ENCODE results near the gene ANKRD33B. TPM values are rescaled to one million over a fixed set of nuclear protein-coding genes. Genes with fewer than 3 reads are reported as not detected.
A peak's percentile ranks its signal among the peaks of the same experiment; 100 is the strongest.
"Not testable (repeated sequence)": the region's sequence is repeated elsewhere in the genome, so short reads cannot be mapped to it uniquely, and the experiment has no call there.

The ANKRD33B gene
- total and polyA plus RNA-seq, 5 experiments from 2014 or later = 0.06 to 1.2 (median 1.1) TPM; not detected in 2

DNA sequence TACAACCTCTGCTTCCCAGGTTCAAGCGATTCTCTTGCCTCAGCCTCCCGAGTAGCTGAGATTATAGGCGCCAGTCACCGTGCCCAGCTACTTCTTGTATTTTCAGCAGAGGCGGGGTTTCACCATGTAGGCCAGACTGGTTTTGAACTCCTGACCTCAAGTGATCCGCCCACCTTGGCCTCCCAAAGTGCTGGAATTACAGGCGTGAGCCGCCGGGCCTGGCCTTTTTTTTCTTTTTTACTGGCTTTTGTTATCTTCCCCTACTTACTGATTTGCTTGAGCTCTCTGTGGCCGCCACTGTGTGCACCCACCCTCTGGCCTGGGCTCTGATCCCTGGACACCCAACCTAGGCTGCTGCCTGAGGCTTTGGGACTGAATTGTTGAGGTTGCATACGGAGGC, 60.3 kb downstream of the ANKRD33B start:
- Mint-ChIP-seq H3K36me3 (no peaks in the 10 kb centered on the region), H3K4me1 (peaks cover 8 to 20% (median 12%) of the 10 kb centered on the region in 4 donors), H3K9me3 (peaks cover 0 to 7% (median 0%) of the 10 kb centered on the region in 9 donors), H3K4me3 (no peak overlapping the region), H3K27ac (no peak overlapping the region), H3K27me3 (peaks cover 0 to 13% (median 5%) of the 10 kb centered on the region in 5 donors)
- no peak for ATAC-seq
- POLR2A ChIA-PET = no interaction called here
- no peak for DNase-seq

DNA sequence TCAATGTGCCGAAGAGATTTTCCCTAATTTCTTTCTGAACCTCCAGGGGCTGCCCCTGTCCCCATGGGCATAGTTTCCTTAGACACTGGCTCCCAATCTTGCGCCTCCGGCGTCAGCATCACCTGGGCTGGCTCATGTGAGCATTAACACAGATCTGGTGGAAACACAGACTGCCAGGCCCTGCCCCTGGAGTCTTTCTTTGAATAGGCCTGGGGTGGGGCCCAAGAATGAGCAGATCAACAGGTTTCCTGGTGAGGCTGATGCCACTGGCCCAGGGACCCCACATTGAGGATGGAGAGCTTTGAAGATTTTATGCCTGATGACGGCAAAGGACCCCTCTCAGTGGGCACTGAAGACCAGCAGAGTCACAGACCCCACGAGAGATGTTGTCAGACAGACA, 60.8 kb downstream of the ANKRD33B start:
- Mint-ChIP-seq H3K4me3 (no peak overlapping the region), H3K36me3 (no peaks in the 10 kb centered on the region), H3K27ac (peak overlapping the region in 1 of 10 donors; percentile 22), H3K4me1 (peaks cover 8 to 23% (median 12%) of the 10 kb centered on the region in 4 donors), H3K27me3 (peaks cover 0 to 17% (median 9%) of the 10 kb centered on the region in 5 donors), H3K9me3 (peaks cover 0 to 7% (median 0%) of the 10 kb centered on the region in 9 donors)
- DNase-seq = no peak
- no peak for ATAC-seq
- POLR2A ChIA-PET = no interaction called here

DNA sequence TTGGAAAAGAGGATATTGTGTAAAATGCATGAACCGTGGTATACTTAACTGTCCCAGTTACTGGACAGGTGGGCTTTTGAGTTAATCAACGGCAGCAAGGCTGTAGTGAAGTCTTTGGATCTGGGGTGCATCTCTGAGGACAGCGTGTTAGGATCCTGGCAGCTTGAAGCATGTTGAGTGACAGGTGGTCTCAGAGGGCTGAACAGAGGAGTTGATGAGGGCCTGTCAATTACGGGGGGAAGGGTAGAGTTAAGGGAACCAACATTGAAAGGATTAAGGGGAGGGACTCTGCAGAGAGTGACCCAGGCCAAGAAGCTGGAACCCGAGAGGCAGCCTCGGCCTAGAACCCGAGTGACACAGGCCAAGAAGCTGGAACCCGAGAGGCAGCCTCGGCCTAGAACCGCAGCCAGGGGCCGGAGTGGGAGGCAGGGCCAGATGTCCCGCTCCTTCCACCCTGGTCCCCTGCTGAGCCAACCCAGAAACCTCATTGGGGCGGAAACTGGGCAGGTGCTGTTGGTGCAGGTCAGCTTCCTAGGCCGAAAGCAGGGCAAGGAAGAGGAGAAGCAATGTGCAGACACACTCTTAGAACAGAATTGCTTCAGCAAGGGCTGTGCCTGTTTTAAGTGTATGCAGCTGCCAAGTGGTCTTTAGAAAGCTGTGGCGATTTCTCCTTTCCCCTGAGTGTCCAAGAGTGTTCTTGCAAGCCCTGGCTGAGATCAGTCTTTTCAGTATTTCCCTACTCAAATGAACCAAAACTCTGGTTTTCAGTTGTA, 62.0 kb downstream of the ANKRD33B start:
- no peak for ATAC-seq
- POLR2A ChIA-PET = no interaction called here
- Mint-ChIP-seq H3K27ac (peak overlapping the region in 1 of 10 donors; percentile 49), H3K27me3 (peaks cover 0 to 19% (median 11%) of the 10 kb centered on the region in 5 donors), H3K4me1 (peaks cover 8 to 31% (median 12%) of the 10 kb centered on the region in 4 donors), H3K36me3 (no peaks in the 10 kb centered on the region), H3K4me3 (peak overlapping the region in 2 of 10 donors; percentile 9 to 39), H3K9me3 (peaks cover 0 to 6% (median 0%) of the 10 kb centered on the region in 9 donors)
- no peak for DNase-seq

DNA sequence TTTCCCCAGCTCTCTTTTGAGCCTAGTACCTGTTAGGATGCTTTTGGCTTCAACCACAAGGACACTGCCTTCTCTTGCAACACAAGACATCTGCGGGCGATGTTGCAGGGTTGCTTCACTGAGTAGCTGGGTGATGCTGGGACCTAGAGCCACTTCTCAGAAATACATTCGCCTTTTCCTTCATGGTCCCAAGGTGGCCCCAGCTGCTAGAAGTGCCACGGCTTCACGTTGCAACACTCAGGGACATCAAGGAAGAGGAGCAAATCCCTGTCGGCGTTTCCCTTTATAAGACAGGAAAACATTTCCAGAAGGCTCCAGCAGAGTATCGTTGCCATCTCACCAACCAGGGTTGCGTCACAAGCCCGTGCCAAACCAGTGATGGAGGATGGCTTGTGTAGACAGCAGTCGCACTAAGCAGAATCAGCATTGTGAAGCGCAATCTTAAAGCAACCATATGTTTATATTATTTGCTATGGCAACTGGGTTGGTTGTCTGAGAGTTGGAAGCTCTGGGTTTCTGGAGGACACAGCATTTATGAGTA, 62.7 kb downstream of the ANKRD33B start:
- no peak for ATAC-seq
- Mint-ChIP-seq H3K9me3 (no peaks in the 10 kb centered on the region), H3K4me3 (peak overlapping the region in 6 of 10 donors; percentile 41 to 90 (median 84)), H3K36me3 (no peaks in the 10 kb centered on the region), H3K27ac (no peak overlapping the region), H3K27me3 (peaks cover 0 to 19% (median 11%) of the 10 kb centered on the region in 5 donors), H3K4me1 (peaks cover 8 to 38% (median 12%) of the 10 kb centered on the region in 4 donors)
- DNase-seq = no peak
- POLR2A ChIA-PET = no interaction called here

DNA sequence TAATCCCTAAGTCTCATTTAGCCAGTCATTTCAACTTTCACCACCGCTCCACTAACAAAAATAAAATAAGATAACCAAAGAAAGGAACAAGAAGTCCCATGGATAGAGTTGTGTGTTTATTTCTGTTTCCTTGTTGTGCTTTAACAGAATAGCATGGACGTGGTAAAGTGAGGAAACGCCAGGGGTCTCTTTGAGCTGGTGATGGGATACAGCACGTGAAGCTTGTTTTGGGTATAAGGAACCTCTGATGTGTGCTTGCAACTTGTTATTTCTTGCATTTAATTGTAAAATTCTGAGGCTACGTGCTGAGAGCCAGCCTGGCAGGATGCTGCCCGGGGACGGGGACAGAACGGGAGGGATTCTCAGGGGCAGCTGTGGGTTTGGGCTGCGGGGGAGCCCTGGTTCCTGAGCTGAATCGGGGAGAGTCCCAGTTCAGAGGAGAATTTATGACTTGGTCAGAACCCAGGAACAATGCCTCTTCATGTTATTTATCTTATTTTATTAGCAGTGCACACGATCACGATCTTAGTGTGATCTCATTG, 63.4 kb downstream of the ANKRD33B start:
- POLR2A ChIA-PET = interaction anchor here (1.0 to 1.2 kb wide), 2 partner anchors 172 to 206 kb away, joined by 3 read pairs; no protein-coding TSS in a partner anchor
- Mint-ChIP-seq H3K4me1 (peaks cover 8 to 40% (median 12%) of the 10 kb centered on the region in 4 donors), H3K27ac (peak overlapping the region in 7 of 10 donors; percentile 22 to 87 (median 39)), H3K4me3 (peak overlapping the region; percentile 76 to 90 (median 85)), H3K36me3 (no peaks in the 10 kb centered on the region), H3K27me3 (peaks cover 0 to 19% (median 11%) of the 10 kb centered on the region in 5 donors), H3K9me3 (no peaks in the 10 kb centered on the region)
- DNase-seq (peak in 1 of 10 donors; percentile 10), ATAC-seq (peak; percentile 22 to 28)

DNA sequence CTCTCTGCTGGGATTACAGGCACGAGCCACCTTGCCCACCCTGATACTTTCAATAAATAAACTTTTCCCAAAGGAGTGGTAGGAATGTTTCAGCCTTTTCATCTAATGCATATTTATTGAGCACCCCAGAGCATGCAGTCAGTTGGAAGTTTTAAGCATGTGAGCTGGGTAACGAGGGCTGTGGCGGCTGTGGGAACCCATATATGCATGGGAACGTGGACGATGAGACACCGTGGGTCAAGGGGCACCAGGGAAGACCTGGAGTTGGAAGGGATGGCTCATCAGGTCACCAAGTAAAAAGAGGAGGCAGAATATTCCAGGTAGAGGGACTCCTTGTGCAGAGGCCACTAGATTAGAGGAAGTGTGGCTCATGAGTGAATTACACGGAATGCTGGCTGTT, 64.7 kb downstream of the ANKRD33B start:
- Mint-ChIP-seq H3K9me3 (no peaks in the 10 kb centered on the region), H3K27ac (peak overlapping the region in 1 of 10 donors; percentile 20), H3K4me3 (peak overlapping the region in 1 of 10 donors; percentile 84), H3K36me3 (no peaks in the 10 kb centered on the region), H3K4me1 (peaks cover 10 to 49% (median 15%) of the 10 kb centered on the region in 4 donors), H3K27me3 (peaks cover 0 to 19% (median 11%) of the 10 kb centered on the region in 5 donors)
- POLR2A ChIA-PET = no interaction called here
- DNase-seq (no peak), ATAC-seq (no peak)

DNA sequence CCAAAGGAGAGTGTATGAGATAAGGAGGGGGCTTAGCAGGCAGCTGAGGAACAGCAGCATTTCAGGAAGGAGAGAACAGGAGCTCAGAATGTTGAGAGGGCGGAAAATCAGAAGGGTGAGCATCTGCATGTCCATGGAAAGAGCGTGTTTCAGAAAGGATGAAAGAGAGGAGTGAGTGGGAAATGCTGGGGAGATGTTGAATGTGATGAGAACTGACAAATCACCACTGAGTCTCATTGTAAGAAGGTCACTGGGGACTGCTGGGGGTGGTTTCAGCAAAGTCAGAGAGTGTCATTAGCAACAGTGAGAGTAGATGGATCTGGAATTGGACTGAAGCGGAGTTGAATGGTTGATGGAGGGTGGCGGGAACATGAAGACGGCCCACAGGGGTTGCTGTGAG, 65.8 kb downstream of the ANKRD33B start:
- peak overlapping the region in 1 of 10 donors; percentile 5 for H3K4me3 Mint-ChIP-seq
- H3K27me3 Mint-ChIP-seq = peaks cover 0 to 19% (median 11%) of the 10 kb centered on the region in 5 donors
- H3K4me1 Mint-ChIP-seq = peaks cover 16 to 59% (median 23%) of the 10 kb centered on the region in 4 donors
- no peaks in the 10 kb centered on the region for H3K9me3 Mint-ChIP-seq
- no peak for DNase-seq
- no peak for ATAC-seq
- POLR2A ChIA-PET = no interaction called here
- H3K27ac Mint-ChIP-seq = no peak overlapping the region
- no peaks in the 10 kb centered on the region for H3K36me3 Mint-ChIP-seq

DNA sequence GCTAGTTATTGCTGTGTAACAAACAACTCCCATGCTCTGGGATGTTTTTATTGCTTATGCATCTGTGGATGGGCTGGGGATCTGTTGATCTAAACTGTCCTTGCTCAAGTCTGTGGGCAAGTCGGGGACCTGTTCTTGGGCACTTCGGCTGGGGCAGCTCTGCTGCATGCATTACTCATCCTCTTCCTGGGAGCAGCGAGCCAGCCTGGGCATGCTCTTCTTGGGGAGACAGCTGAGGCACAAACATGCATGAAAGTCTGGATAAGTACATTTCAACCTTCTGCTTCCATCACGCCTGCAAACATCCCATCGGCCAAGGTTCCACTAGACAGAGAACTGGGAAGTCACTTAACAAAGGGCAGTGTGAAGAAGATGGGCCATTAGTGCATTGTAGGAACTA, 66.3 kb downstream of the ANKRD33B start:
- ATAC-seq = no peak
- H3K27ac Mint-ChIP-seq = peak overlapping the region in 1 of 10 donors; percentile 81
- peaks cover 16 to 64% (median 25%) of the 10 kb centered on the region in 4 donors for H3K4me1 Mint-ChIP-seq
- H3K9me3 Mint-ChIP-seq = no peaks in the 10 kb centered on the region
- H3K27me3 Mint-ChIP-seq = peaks cover 0 to 19% (median 11%) of the 10 kb centered on the region in 5 donors
- POLR2A ChIA-PET = no interaction called here
- DNase-seq = no peak
- H3K4me3 Mint-ChIP-seq = peak overlapping the region in 1 of 10 donors; percentile 5
- no peaks in the 10 kb centered on the region for H3K36me3 Mint-ChIP-seq

DNA sequence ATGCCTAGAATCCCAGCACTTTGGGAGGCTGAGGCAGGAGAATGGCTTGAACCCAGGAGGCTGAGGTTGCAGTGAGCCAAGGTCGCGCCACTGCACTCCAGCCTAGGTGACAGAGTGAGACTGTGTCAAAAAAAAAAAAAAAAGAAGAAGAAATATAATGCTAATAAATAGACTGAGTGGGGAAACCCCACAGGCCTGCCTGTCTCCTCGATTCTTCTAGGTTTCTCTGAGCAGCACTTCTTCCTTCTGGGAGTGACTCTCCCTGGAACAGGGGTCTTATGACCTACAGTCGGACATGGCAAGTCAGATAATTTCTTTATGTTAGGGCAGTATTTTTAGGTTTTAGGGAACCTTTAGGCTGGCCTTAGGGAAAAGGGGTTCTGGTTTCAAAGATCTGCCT, 66.9 kb downstream of the ANKRD33B start:
- peaks cover 20 to 68% (median 31%) of the 10 kb centered on the region in 4 donors for H3K4me1 Mint-ChIP-seq
- H3K36me3 Mint-ChIP-seq, ATAC-seq, DNase-seq, POLR2A ChIA-PET, H3K9me3 Mint-ChIP-seq: not testable (repeated sequence)
- peak overlapping the region in 1 of 10 donors; percentile 76 for H3K4me3 Mint-ChIP-seq
- peaks cover 0 to 19% (median 11%) of the 10 kb centered on the region in 5 donors for H3K27me3 Mint-ChIP-seq
- peak overlapping the region in 2 of 10 donors; percentile 71 to 81 for H3K27ac Mint-ChIP-seq

DNA sequence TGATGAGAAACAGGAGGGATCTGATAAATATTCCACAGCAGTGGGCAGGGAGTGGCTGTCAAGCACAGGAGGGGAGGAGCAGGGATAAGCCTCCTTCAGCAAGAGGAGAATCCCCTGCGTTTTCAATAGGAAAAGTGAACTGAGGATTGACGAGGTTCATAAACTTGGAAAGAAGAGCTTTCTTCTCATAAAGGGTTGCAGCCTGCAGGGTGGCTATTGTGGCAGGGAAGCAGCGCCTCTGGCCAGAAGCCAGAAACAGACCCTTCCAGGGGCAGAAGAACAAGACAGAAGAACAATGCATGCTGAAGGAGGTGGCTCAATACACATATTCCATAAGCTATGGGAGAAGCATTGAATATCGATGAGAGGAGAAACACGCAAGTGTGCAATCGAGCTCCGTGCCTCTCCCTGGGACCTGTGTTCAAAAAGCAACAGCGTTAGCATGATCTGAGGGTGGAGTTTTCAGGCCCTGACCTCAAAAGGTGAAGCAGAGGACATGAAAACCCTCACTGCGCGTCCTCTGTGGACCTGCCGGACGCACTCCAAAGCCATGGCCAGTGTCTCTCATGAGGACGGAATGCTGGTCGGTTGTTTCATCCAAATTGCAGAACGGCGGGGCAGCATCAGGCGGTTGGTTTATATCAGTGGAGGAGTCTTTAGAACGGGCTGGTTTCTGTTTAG, 67.6 kb downstream of the ANKRD33B start:
- Mint-ChIP-seq H3K9me3 (no peaks in the 10 kb centered on the region), H3K27ac (peak overlapping the region in 6 of 10 donors; percentile 10 to 81 (median 73)), H3K4me3 (peak overlapping the region in 3 of 10 donors; percentile 19 to 76 (median 27)), H3K27me3 (peaks cover 0 to 19% (median 11%) of the 10 kb centered on the region in 5 donors), H3K4me1 (peaks cover 21 to 72% (median 31%) of the 10 kb centered on the region in 4 donors), H3K36me3 (no peaks in the 10 kb centered on the region)
- POLR2A ChIA-PET = no interaction called here
- ATAC-seq = no peak
- no peak for DNase-seq

DNA sequence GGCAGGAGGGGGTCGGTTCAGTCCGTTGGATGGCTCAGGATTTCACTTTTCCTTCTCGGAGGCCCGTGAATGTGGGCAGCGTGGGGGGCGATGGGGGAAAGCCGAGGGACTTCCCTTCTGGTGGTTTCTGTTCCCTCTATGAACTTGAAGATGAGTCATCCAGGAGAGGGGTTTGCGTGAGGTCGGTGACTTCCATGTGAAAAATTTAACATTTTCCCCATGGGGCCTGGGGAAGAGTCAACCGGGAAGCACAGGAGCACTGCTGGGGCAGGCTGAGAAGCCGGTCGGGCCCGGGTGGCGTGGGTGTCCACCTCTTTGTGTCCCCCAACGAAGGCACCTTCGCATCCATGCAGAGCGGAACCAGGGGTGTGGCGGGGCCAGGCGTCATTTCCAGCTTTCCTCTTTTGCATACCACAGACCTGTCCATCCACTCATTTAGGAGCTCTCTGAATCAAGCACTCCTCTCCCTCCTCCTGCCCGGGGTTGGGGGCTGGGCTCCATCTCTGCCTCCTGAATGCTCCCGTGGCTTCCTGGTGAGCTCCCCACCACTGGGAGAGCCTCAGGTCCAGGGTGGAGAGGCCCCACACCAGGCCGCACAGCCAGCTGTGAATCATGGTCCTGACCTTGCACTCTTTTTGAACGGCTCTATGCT, 68.4 kb downstream of the ANKRD33B start:
- peak overlapping the region in 4 of 10 donors; percentile 20 to 76 (median 57) for H3K4me3 Mint-ChIP-seq
- no peaks in the 10 kb centered on the region for H3K36me3 Mint-ChIP-seq
- peaks cover 20 to 70% (median 27%) of the 10 kb centered on the region in 4 donors for H3K4me1 Mint-ChIP-seq
- H3K27me3 Mint-ChIP-seq = peaks cover 0 to 19% (median 11%) of the 10 kb centered on the region in 5 donors
- POLR2A ChIA-PET = interaction anchor here (0.5 kb wide), 1 partner anchor 73 kb away, joined by 4 read pairs; no protein-coding TSS in a partner anchor
- peak in 1 of 10 donors; percentile 39 for DNase-seq
- H3K9me3 Mint-ChIP-seq = no peaks in the 10 kb centered on the region
- H3K27ac Mint-ChIP-seq = peak overlapping the region in 3 of 10 donors; percentile 10 to 81 (median 75)
- no peak for ATAC-seq
